ENCODE results near the gene VRK1.

Gene VRK1

DNA sequence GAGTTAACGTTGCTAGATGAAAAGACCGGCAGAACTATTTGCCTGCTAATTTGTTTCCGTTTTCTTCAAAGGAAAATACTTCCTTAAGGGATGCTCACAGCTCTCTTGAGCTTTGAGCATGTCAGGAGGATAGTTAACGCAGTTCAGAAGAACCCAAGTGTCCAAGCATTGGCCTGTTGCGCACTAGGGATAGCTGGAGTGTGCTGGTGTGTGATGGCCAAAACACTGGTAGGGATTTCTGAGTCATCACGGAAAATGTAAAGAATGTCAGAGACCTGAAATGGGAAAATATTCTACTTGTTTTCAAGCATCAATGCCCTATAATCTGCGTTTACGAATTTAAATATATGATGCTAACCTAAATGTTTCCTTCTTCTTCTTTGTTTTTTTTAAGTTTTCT is 97.8 kb downstream of the VRK1 start:
- H3F3A ChIP-seq (ENCODE audit: low read depth), result no peaks in the 10 kb centered on the region
- H3K9me2 ChIP-seq (replicated peaks; ENCODE audit: low read depth, low read length), result no peaks in the 10 kb centered on the region
- no peak overlapping the region for H3K9ac ChIP-seq (ENCODE audit: low read depth, low read length, poor library complexity, severe bottlenecking)
- TF ChIP-seq CTCF (conservative IDR thresholded peaks at IDR 0.05; ENCODE audit: low read length), result no peak
- H3K4me2 ChIP-seq (ENCODE audit: low read depth, low read length, poor library complexity, severe bottlenecking), result no peak overlapping the region
- H3K79me2 ChIP-seq (ENCODE audit: insufficient read depth, low read length), result no peaks in the 10 kb centered on the region
- H2AFZ ChIP-seq (ENCODE audit: low read length), result no peak overlapping the region
- H3K4me1 ChIP-seq (ENCODE audit: insufficient read depth, low read length, poor library complexity, severe bottlenecking), result no peaks in the 10 kb centered on the region
- no peaks in the 10 kb centered on the region for H4K20me1 ChIP-seq (ENCODE audit: insufficient read depth, low read length, poor library complexity, severe bottlenecking)
- no peaks in the 10 kb centered on the region for H3K9me3 ChIP-seq (ENCODE audit: insufficient read depth, low read depth, low read length)
- no peak overlapping the region for H3K4me3 ChIP-seq (ENCODE audit: low read length, poor library complexity, severe bottlenecking)
- no peaks in the 10 kb centered on the region for H3K36me3 ChIP-seq (ENCODE audit: insufficient read depth, low read length)
- H3K27me3 ChIP-seq (ENCODE audit: insufficient read depth, low read length, poor library complexity, severe bottlenecking), result no peaks in the 10 kb centered on the region

DNA sequence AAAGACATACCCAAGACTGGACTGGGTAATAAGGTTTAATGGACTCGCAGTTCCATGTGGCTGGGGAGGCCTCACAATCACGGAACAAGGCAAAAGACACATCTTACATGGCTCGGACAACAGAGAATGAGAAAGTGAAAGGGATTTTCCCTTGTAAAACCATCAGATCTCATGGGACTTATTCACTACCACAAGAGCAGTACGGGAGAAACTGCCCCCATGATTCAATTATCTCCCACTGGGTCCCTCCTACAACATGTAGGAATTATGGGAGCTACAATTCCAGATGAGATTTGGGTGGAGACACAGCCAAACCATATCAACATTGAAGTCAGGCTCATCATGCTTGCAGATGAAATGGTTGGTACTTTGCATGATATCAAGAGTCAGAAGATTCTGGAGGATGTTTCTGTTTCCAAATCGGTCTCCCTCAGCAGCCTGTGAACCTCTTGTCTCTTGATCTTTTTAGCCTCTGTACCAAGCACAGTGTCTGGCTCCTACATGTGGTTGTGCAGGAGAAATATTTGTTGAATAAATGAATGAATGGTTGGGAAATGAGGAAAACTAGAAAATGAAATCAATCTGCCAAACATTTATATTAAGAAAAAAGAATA is 98.6 kb downstream of the VRK1 start:
- Histone ChIP-seq H3K4me1 (ENCODE audit: insufficient read depth, low read length, poor library complexity, severe bottlenecking) (no peaks in the 10 kb centered on the region), H3K9me2 (replicated peaks; ENCODE audit: low read depth, low read length) (no peaks in the 10 kb centered on the region), H3F3A (ENCODE audit: low read depth) (no peaks in the 10 kb centered on the region), H3K9ac (ENCODE audit: low read depth, low read length, poor library complexity, severe bottlenecking) (no peak overlapping the region), H2AFZ (ENCODE audit: low read length) (no peak overlapping the region), H3K36me3 (ENCODE audit: insufficient read depth, low read length) (no peaks in the 10 kb centered on the region), H3K79me2 (ENCODE audit: insufficient read depth, low read length) (no peaks in the 10 kb centered on the region), H3K4me3 (ENCODE audit: low read length, poor library complexity, severe bottlenecking) (no peak overlapping the region), H3K27me3 (ENCODE audit: insufficient read depth, low read length, poor library complexity, severe bottlenecking) (no peaks in the 10 kb centered on the region), H3K4me2 (ENCODE audit: low read depth, low read length, poor library complexity, severe bottlenecking) (no peak overlapping the region), H3K9me3 (ENCODE audit: insufficient read depth, low read depth, low read length) (no peaks in the 10 kb centered on the region), H4K20me1 (ENCODE audit: insufficient read depth, low read length, poor library complexity, severe bottlenecking) (no peaks in the 10 kb centered on the region)
- TF ChIP-seq CTCF (conservative IDR thresholded peaks at IDR 0.05; ENCODE audit: low read length) (no peak), EZH2phosphoT487 (IDR thresholded peaks at IDR 0.05; ENCODE audit: borderline replicate concordance) (no peak)

DNA sequence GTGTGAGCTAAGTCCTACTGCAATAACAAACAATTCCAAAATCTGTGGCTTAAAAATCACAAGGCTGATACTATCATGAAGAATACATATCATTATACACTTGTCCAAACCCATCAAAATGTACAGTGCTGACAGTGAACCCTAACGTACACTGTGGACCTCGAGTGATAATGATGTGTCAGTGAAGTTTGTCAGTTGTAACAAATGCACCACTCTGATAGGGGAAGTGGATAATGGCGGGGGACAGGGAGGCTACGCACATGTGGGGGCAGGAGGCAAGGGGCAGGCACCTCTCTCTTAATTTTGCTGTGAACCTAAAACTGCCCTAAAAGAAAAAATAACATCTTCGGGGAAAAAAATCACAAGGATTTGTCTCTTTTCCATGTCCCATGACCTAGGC is 100.0 kb downstream of the VRK1 start:
- H2AFZ ChIP-seq (ENCODE audit: low read length), result no peak overlapping the region
- no peak overlapping the region for H3K4me2 ChIP-seq (ENCODE audit: low read depth, low read length, poor library complexity, severe bottlenecking)
- no peaks in the 10 kb centered on the region for H3F3A ChIP-seq (ENCODE audit: low read depth)
- no peak overlapping the region for H3K9ac ChIP-seq (ENCODE audit: low read depth, low read length, poor library complexity, severe bottlenecking)
- H3K4me1 ChIP-seq (ENCODE audit: insufficient read depth, low read length, poor library complexity, severe bottlenecking), result no peaks in the 10 kb centered on the region
- no peaks in the 10 kb centered on the region for H4K20me1 ChIP-seq (ENCODE audit: insufficient read depth, low read length, poor library complexity, severe bottlenecking)
- H3K79me2 ChIP-seq (ENCODE audit: insufficient read depth, low read length), result no peaks in the 10 kb centered on the region
- H3K9me2 ChIP-seq (replicated peaks; ENCODE audit: low read depth, low read length), result no peaks in the 10 kb centered on the region
- no peaks in the 10 kb centered on the region for H3K36me3 ChIP-seq (ENCODE audit: insufficient read depth, low read length)
- H3K9me3 ChIP-seq (ENCODE audit: insufficient read depth, low read depth, low read length), result no peaks in the 10 kb centered on the region
- H3K4me3 ChIP-seq (ENCODE audit: low read length, poor library complexity, severe bottlenecking), result no peak overlapping the region
- TF ChIP-seq EZH2phosphoT487 (IDR thresholded peaks at IDR 0.05; ENCODE audit: borderline replicate concordance), result no peak
- no peak for TF ChIP-seq CTCF (conservative IDR thresholded peaks at IDR 0.05; ENCODE audit: low read length)
- no peaks in the 10 kb centered on the region for H3K27me3 ChIP-seq (ENCODE audit: insufficient read depth, low read length, poor library complexity, severe bottlenecking)

All from Loucy (cell line).